ENCODE data around the gene RBP3. TPM values are rescaled to one million over a fixed set of nuclear protein-coding genes. Genes with fewer than 3 reads are reported as not detected.

Gene RBP3
- total and polyA plus RNA-seq, 2 of the 4 experiments (the other 2 are of a cell fraction) = not detected

DNA sequence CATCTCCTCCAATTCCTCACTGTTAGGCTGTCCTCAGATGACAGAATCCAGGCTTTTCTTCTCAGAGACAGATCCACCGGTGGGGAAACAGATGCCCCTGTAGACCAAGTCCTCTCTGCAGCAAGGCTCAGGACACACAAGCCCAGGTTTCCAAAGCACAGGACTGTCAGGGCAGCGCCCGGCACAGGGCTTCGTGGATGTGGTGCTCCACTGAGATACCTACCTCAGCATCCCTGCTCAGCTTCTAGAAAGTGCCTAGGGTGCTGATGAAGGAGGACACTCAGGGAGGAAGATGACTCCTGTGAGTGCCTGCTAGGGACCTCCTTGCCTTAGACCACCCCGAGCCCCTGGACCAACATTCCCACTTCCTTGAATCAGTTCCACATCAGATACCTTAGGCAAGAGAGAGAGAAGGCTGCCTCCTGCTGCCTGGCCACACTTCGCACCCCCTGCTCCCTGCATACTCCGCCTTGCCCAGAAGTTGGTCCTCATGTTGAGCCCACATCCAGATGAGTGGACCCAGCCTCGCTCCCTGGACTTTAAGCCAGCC is 8.9 kb upstream of the RBP3 start:
- no peak overlapping the region for H3K4me2 ChIP-seq (ENCODE audit: low read depth, low read length)
- H4K91ac ChIP-seq (ENCODE audit: insufficient read depth, low read depth, low read length) = no peak overlapping the region
- in situ Hi-C loops (cut with MboI; ENCODE audit: low sequenced_read_pairs) = no loop called here
- no peak overlapping the region for H3K18ac ChIP-seq (ENCODE audit: low read depth, low read length)
- DNase-seq (no peak), ATAC-seq (ENCODE audit: low read depth) (no peak)
- CTCF ChIA-PET = no interaction called here
- H3K56ac ChIP-seq (ENCODE audit: extremely low read depth, insufficient read depth, low read length) = no peak overlapping the region
- intact Hi-C loops (cut with micrococcal nuclease) = no loop called here
- no peaks in the 10 kb centered on the region for H3K79me1 ChIP-seq (ENCODE audit: low read depth in 1 of 2, low read length in 2 of 2)
- no peak overlapping the region for H3K9ac ChIP-seq (ENCODE audit: low read depth, low read length)
- dilution Hi-C loops (cut with HindIII; ENCODE audit: low sequenced_read_pairs, unreplicated experiment) = no loop called here
- H3K27ac ChIP-seq (ENCODE audit: insufficient read depth, low read length) = no peak overlapping the region
- H4K8ac ChIP-seq (ENCODE audit: low read depth in 2 of 2, low read length in 2 of 2) = no peak overlapping the region
- H2BK120ac ChIP-seq (ENCODE audit: low read depth, low read length) = no peak overlapping the region
- H3K14ac ChIP-seq (replicated peaks; ENCODE audit: low read depth, low read length) = no peak overlapping the region
- H2AK5ac ChIP-seq (ENCODE audit: low read depth, low read length) = no peak overlapping the region
- peaks cover 1% of the 10 kb centered on the region; the same call in 1 of the 2 replicates for H3K4me1 ChIP-seq (ENCODE audit: control insufficient read depth, insufficient read depth, low read length)
- no peak overlapping the region for H3K4ac ChIP-seq (ENCODE audit: low read depth, low read length)
- H3K9me1 ChIP-seq (ENCODE audit: insufficient read depth, low read length) = no peaks in the 10 kb centered on the region
- H3K4me3 ChIP-seq (ENCODE audit: insufficient read depth, low read depth, low read length) = no peak overlapping the region
- H4K20me1 ChIP-seq (ENCODE audit: insufficient read depth, low read length) = no peaks in the 10 kb centered on the region
- H3K27me3 ChIP-seq (ENCODE audit: control insufficient read depth, insufficient read depth, low read length) = peaks cover 14% of the 10 kb centered on the region
- H2BK15ac ChIP-seq (ENCODE audit: low read depth, low read length) = no peak overlapping the region
- H3K9me3 ChIP-seq (ENCODE audit: control insufficient read depth, insufficient read depth, low read length) = no peaks in the 10 kb centered on the region
- BruUV-seq (replicated peaks) = no TSS peak
- POLR2A ChIA-PET (ENCODE audit: unreplicated experiment) = no interaction called here
- no peak overlapping the region for H3K23ac ChIP-seq (ENCODE audit: low read depth, low read length)
- TF ChIP-seq, protein P1, sequence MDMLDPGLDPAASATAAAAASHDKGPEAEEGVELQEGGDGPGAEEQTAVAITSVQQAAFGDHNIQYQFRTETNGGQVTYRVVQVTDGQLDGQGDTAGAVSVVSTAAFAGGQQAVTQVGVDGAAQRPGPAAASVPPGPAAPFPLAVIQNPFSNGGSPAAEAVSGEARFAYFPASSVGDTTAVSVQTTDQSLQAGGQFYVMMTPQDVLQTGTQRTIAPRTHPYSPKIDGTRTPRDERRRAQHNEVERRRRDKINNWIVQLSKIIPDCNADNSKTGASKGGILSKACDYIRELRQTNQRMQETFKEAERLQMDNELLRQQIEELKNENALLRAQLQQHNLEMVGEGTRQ (IDR thresholded peaks at IDR 0.05; ENCODE audit: low read depth, low read length) = no peak
- TF ChIP-seq, protein P2, sequence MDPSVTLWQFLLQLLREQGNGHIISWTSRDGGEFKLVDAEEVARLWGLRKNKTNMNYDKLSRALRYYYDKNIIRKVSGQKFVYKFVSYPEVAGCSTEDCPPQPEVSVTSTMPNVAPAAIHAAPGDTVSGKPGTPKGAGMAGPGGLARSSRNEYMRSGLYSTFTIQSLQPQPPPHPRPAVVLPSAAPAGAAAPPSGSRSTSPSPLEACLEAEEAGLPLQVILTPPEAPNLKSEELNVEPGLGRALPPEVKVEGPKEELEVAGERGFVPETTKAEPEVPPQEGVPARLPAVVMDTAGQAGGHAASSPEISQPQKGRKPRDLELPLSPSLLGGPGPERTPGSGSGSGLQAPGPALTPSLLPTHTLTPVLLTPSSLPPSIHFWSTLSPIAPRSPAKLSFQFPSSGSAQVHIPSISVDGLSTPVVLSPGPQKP (IDR thresholded peaks at IDR 0.05; ENCODE audit: borderline replicate concordance, low read depth, low read length) = no peak
- TF ChIP-seq MAZ (IDR thresholded peaks at IDR 0.05; ENCODE audit: borderline replicate concordance, low read depth, low read length) (no peak), CHD1 (IDR thresholded peaks at IDR 0.05; ENCODE audit: low read depth, low read length) (no peak), MXI1 (IDR thresholded peaks at IDR 0.05; ENCODE audit: borderline replicate concordance, low read depth, low read length) (no peak), NFE2L2 (IDR thresholded peaks at IDR 0.05; ENCODE audit: low read depth, low read length) (no peak), MAFK (IDR thresholded peaks at IDR 0.05; ENCODE audit: low read depth, low read length) (no peak), FOS (IDR thresholded peaks at IDR 0.05; ENCODE audit: low read depth, low read length) (no peak), SMC3 (IDR thresholded peaks at IDR 0.05; ENCODE audit: low read depth, low read length) (no peak), RCOR1 (IDR thresholded peaks at IDR 0.05; ENCODE audit: insufficient replicate concordance, low read length) (no peak), RFX5 (IDR thresholded peaks at IDR 0.05; ENCODE audit: low read depth, low read length) (no peak), CEBPB (IDR thresholded peaks at IDR 0.05; ENCODE audit: low read depth, low read length) (no peak), POLR2A (IDR thresholded peaks at IDR 0.05; ENCODE audit: low read depth, low read length) (no peak), BHLHE40 (IDR thresholded peaks at IDR 0.05; ENCODE audit: low read depth, low read length) (no peak), RAD21 (IDR thresholded peaks at IDR 0.05; ENCODE audit: low read length) (no peak)
- TF ChIP-seq, protein P3, sequence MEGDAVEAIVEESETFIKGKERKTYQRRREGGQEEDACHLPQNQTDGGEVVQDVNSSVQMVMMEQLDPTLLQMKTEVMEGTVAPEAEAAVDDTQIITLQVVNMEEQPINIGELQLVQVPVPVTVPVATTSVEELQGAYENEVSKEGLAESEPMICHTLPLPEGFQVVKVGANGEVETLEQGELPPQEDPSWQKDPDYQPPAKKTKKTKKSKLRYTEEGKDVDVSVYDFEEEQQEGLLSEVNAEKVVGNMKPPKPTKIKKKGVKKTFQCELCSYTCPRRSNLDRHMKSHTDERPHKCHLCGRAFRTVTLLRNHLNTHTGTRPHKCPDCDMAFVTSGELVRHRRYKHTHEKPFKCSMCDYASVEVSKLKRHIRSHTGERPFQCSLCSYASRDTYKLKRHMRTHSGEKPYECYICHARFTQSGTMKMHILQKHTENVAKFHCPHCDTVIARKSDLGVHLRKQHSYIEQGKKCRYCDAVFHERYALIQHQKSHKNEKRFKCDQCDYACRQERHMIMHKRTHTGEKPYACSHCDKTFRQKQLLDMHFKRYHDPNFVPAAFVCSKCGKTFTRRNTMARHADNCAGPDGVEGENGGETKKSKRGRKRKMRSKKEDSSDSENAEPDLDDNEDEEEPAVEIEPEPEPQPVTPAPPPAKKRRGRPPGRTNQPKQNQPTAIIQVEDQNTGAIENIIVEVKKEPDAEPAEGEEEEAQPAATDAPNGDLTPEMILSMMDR (conservative IDR thresholded peaks at IDR 0.05; ENCODE audit: low read depth, low read length) = no peak
- no peak overlapping the region for H4K5ac ChIP-seq (ENCODE audit: low read depth, low read length)
- no peak overlapping the region for H2BK5ac ChIP-seq (ENCODE audit: low read depth, low read length, poor library complexity, severe bottlenecking)
- no peak overlapping the region for H2AFZ ChIP-seq (replicated peaks; ENCODE audit: low read length, poor library complexity)
- H2BK20ac ChIP-seq (ENCODE audit: low read depth, low read length) = no peak overlapping the region
- H2AK9ac ChIP-seq (replicated peaks; ENCODE audit: low read depth, low read length, poor library complexity) = peak overlapping the region; percentile 82
- WGBS, 2 experiments (ENCODE audit: extremely low coverage in 2 of 2, insufficient read length in 1 of 2) = 83% methylated on average over 4 of the region's 8 CpGs; no CpG with 5 or more reads in 1 of the 2 experiments
- H3K36me3 ChIP-seq (ENCODE audit: control insufficient read depth, insufficient read depth, low read length) = no peaks in the 10 kb centered on the region

All from IMR-90 (cell line).